IMR-90 (cell line): ENCODE measurements around the gene ARMC9. TPM values are rescaled to one million over a fixed set of nuclear protein-coding genes. Genes with fewer than 3 reads are reported as not detected.

Experiments
- ATAC-seq: fragments of 200-7000 bp; cut with Tn5 transposase; 2 replicates; pipeline ENCODE4 v1.9.1; 2020; ENCODE audit warnings: low read depth, mild to moderate bottlenecking, moderate library complexity
- BruUV-seq: library from RNA; stranded (reverse); fragments of 400-500 nt; replicated peaks from 2 replicates; lab custom pipeline; 2021; lab: Mats Ljungman, UMichigan
- CTCF ChIA-PET: fragments of 300-600 bp; formaldehyde crosslinking; extraction: SDS; loops from one replicate; lab custom pipeline; 2021; ENCODE audit warnings: antibody characterized with exemption; lab: Yijun Ruan, JAX
- POLR2A ChIA-PET: fragments of 300-600 bp; sonication (Branson Sonifier 250); formaldehyde crosslinking; loops from one replicate; lab custom pipeline; 2022; ENCODE audit warnings: antibody characterized with exemption; ENCODE audit not compliant: unreplicated experiment; lab: Charles Lee
- DNase-seq: peaks from one replicate; pipeline ENCODE4 v3.0.0; 2013
- H2AFZ ChIP-seq: replicated peaks from 2 replicates; pipeline ENCODE3; 2013; ENCODE audit warnings: low read length, mild to moderate bottlenecking; ENCODE audit not compliant: poor library complexity
- H2AK5ac ChIP-seq: 2 replicates; pipeline ENCODE4 v1.6.1; 2013; ENCODE audit warnings: low read depth, low read length, inconsistent platforms
- H2AK9ac ChIP-seq: replicated peaks from 2 replicates; pipeline ENCODE3; 2013; ENCODE audit warnings: mild to moderate bottlenecking, low read depth, low read length, moderate library complexity; ENCODE audit not compliant: poor library complexity
- H2BK120ac ChIP-seq: 2 replicates; pipeline ENCODE4 v1.6.1; 2013; ENCODE audit warnings: low read depth, low read length, inconsistent platforms
- H2BK15ac ChIP-seq: 3 replicates; pipeline ENCODE4 v1.6.1; 2013; ENCODE audit warnings: low read depth, low read length, inconsistent platforms
- H2BK20ac ChIP-seq: 2 replicates; pipeline ENCODE4 v1.6.1; 2013; ENCODE audit warnings: low read depth, mild to moderate bottlenecking, inconsistent platforms, low read length, moderate library complexity
- H2BK5ac ChIP-seq: 2 replicates; pipeline ENCODE4 v1.6.1; 2013; ENCODE audit warnings: mild to moderate bottlenecking, low read depth, low read length, inconsistent platforms; ENCODE audit not compliant: poor library complexity, severe bottlenecking
- H3K14ac ChIP-seq: replicated peaks from 2 replicates; pipeline ENCODE4 v1.6.1; 2013; ENCODE audit warnings: low read depth, low read length, inconsistent platforms
- H3K18ac ChIP-seq: 2 replicates; pipeline ENCODE4 v1.6.1; 2013; ENCODE audit warnings: low read depth, low read length, control low read depth
- H3K23ac ChIP-seq: 2 replicates; pipeline ENCODE4 v1.6.1; 2013; ENCODE audit warnings: low read depth, low read length, inconsistent platforms
- H3K27ac ChIP-seq: 2 replicates; pipeline ENCODE4 v1.5.1; 2013; ENCODE audit warnings: mild to moderate bottlenecking, control low read depth, low read length; ENCODE audit not compliant: insufficient read depth
- H3K27me3 ChIP-seq: 2 replicates; pipeline ENCODE4 v1.6.1; 2013; ENCODE audit warnings: low read length; ENCODE audit not compliant: control insufficient read depth, insufficient read depth
- H3K36me3 ChIP-seq: 2 replicates; pipeline ENCODE4 v1.6.1; 2013; ENCODE audit warnings: low read length, mixed read lengths; ENCODE audit not compliant: control insufficient read depth, insufficient read depth
- H3K4ac ChIP-seq: 2 replicates; pipeline ENCODE4 v1.6.1; 2013; ENCODE audit warnings: low read depth, low read length, inconsistent platforms
- H3K4me1 ChIP-seq: 2 replicates; pipeline ENCODE4 v1.6.1; 2013; ENCODE audit warnings: low read length, mixed read lengths; ENCODE audit not compliant: control insufficient read depth, insufficient read depth
- H3K4me2 ChIP-seq: 2 replicates; pipeline ENCODE4 v1.6.1; 2013; ENCODE audit warnings: low read depth, mild to moderate bottlenecking, control low read depth, low read length, moderate library complexity
- H3K4me3 ChIP-seq: 2 replicates; pipeline ENCODE4 v1.5.1; 2013; ENCODE audit warnings: low read depth, mild to moderate bottlenecking, control low read depth, low read length, moderate library complexity; ENCODE audit not compliant: insufficient read depth
- H3K56ac ChIP-seq: 2 replicates; pipeline ENCODE4 v1.6.1; 2013; ENCODE audit warnings: low read length, inconsistent platforms; ENCODE audit not compliant: insufficient read depth; ENCODE audit errors: extremely low read depth
- H3K79me1 ChIP-seq, 2 experiments: 2 replicates each; pipeline ENCODE4 v1.6.1; 2013; ENCODE audit warnings: low read length in 2 of 2, inconsistent platforms in 1 of 2, low read depth in 1 of 2
- H3K9ac ChIP-seq: 2 replicates; pipeline ENCODE4 v1.6.1; 2013; ENCODE audit warnings: low read depth, low read length, control low read depth
- H3K9me1 ChIP-seq: 2 replicates; pipeline ENCODE4 v1.6.1; 2013; ENCODE audit warnings: low read length, inconsistent platforms; ENCODE audit not compliant: insufficient read depth
- H3K9me3 ChIP-seq: 2 replicates; pipeline ENCODE4 v1.6.1; 2013; ENCODE audit warnings: low read length; ENCODE audit not compliant: control insufficient read depth, insufficient read depth
- H4K20me1 ChIP-seq: 2 replicates; pipeline ENCODE4 v1.6.1; 2013; ENCODE audit warnings: low read length, inconsistent platforms; ENCODE audit not compliant: insufficient read depth
- H4K5ac ChIP-seq: 2 replicates; pipeline ENCODE4 v1.6.1; 2013; ENCODE audit warnings: mild to moderate bottlenecking, low read depth, low read length, control low read depth
- H4K8ac ChIP-seq, 2 experiments: 2 replicates each; pipeline ENCODE4 v1.6.1; 2013; ENCODE audit warnings: low read depth in 2 of 2, low read length in 2 of 2, control low read depth in 1 of 2, inconsistent platforms in 1 of 2
- H4K91ac ChIP-seq: 2 replicates; pipeline ENCODE4 v1.6.1; 2013; ENCODE audit warnings: low read depth, low read length, inconsistent platforms; ENCODE audit not compliant: insufficient read depth
- BHLHE40 ChIP-seq: fragments of 150-350 bp; IDR thresholded peaks from 2 replicates; pipeline ENCODE4 v1.6.1; 2016; ENCODE audit warnings: mild to moderate bottlenecking, low read depth, low read length
- CEBPB ChIP-seq: IDR thresholded peaks from 2 replicates; pipeline ENCODE4 v1.6.1; 2012; ENCODE audit warnings: low read depth, low read length, improper control_type of control experiment
- CHD1 ChIP-seq: IDR thresholded peaks from 2 replicates; pipeline ENCODE4 v1.6.1; 2012; ENCODE audit warnings: low read depth, low read length, improper control_type of control experiment
- FOS ChIP-seq: fragments of 150-350 bp; IDR thresholded peaks from 2 replicates; pipeline ENCODE4 v1.6.1; 2016; ENCODE audit warnings: low read depth, low read length
- MAFK ChIP-seq: IDR thresholded peaks from 2 replicates; pipeline ENCODE4 v1.6.1; 2012; ENCODE audit warnings: low read depth, low read length, improper control_type of control experiment
- MAZ ChIP-seq: IDR thresholded peaks from 2 replicates; pipeline ENCODE4 v1.6.1; 2012; ENCODE audit warnings: low read depth, mild to moderate bottlenecking, low read length, improper control_type of control experiment, moderate library complexity, borderline replicate concordance
- MXI1 ChIP-seq: IDR thresholded peaks from 2 replicates; pipeline ENCODE4 v1.6.1; 2012; ENCODE audit warnings: low read depth, mild to moderate bottlenecking, low read length, moderate library complexity, borderline replicate concordance
- NFE2L2 ChIP-seq: fragments of 150-350 bp; IDR thresholded peaks from 2 replicates; pipeline ENCODE4 v1.6.1; 2016; ENCODE audit warnings: low read depth, mild to moderate bottlenecking, low read length
- POLR2A ChIP-seq: IDR thresholded peaks from 2 replicates; pipeline ENCODE4 v1.6.1; 2012; ENCODE audit warnings: mild to moderate bottlenecking, low read depth, low read length
- RAD21 ChIP-seq: IDR thresholded peaks from 2 replicates; pipeline ENCODE4 v1.6.1; 2012; ENCODE audit warnings: low read length, improper control_type of control experiment
- RCOR1 ChIP-seq: IDR thresholded peaks from 2 replicates; pipeline ENCODE4 v1.6.1; 2012; ENCODE audit warnings: mild to moderate bottlenecking, low read length, improper control_type of control experiment; ENCODE audit not compliant: insufficient replicate concordance
- RFX5 ChIP-seq: IDR thresholded peaks from 2 replicates; pipeline ENCODE4 v1.8.0; 2012; ENCODE audit warnings: low read depth, mild to moderate bottlenecking, low read length, moderate library complexity
- SMC3 ChIP-seq: fragments of 150-350 bp; IDR thresholded peaks from 2 replicates; pipeline ENCODE4 v1.6.1; 2016; ENCODE audit warnings: low read depth, mild to moderate bottlenecking, antibody characterized with exemption, low read length, moderate library complexity
- WGBS, 2 experiments: methylation state at CpG; one replicate each; pipeline versions ENCODE4 v1.1.5 to v1.1.7; 2013; ENCODE audit warnings: missing lambda C conversion rate in 2 of 2; ENCODE audit not compliant: insufficient read length in 1 of 2; ENCODE audit errors: extremely low coverage in 2 of 2; 5-methylcytosine and 5-hydroxymethylcytosine counted together
- dilution Hi-C: fragments of 300-500 bp; cut with HindIII; formaldehyde crosslinking; loops from one replicate; pipeline ENCODE4 v1.14.3; 2018; ENCODE audit warnings: low sequenced_read_pairs; ENCODE audit not compliant: unreplicated experiment
- in situ Hi-C: fragments of 300-500 bp; cut with MboI; formaldehyde crosslinking; loops from 3 replicates; pipeline ENCODE4 v1.14.3; 2019; ENCODE audit warnings: low sequenced_read_pairs, inconsistent platforms, mixed read lengths
- intact Hi-C: fragments of 100-400 bp; cut with micrococcal nuclease; formaldehyde crosslinking; loops from 2 replicates; pipeline ENCODE4 v1.10.0; 2022
- polyA plus RNA-seq, 3 experiments: library from polyadenylated mRNA; depleted of rRNA; stranded (reverse); fragments of >200 nt; gene quantifications; 2 replicates each; pipeline ENCODE4 v1.2.3, GENCODE V29; 2012; ENCODE audit warnings: low replicate concordance in 1 of 3
- total RNA-seq: library from RNA; depleted of rRNA; stranded (reverse); fragments of >200 nt; gene quantifications from 2 replicates; pipeline ENCODE4 v1.2.3, GENCODE V29; 2012
- TF ChIP-seq, protein P1 (sequence below): fragments of 150-350 bp; IDR thresholded peaks from 2 replicates; pipeline ENCODE4 v1.6.1; 2016; ENCODE audit warnings: low read depth, mild to moderate bottlenecking, low read length, moderate library complexity, borderline replicate concordance
- TF ChIP-seq, protein P2 (sequence below): conservative IDR thresholded peaks from 2 replicates; pipeline ENCODE4 v1.5.1; 2012; ENCODE audit warnings: mild to moderate bottlenecking, low read depth, low read length, improper control_type of control experiment
- TF ChIP-seq, protein P3 (sequence below): fragments of 150-350 bp; IDR thresholded peaks from 2 replicates; pipeline ENCODE4 v1.6.1; 2017; ENCODE audit warnings: mild to moderate bottlenecking, antibody characterized with exemption, low read length, low read depth

The ARMC9 gene
- total and polyA plus RNA-seq, 2 of the 4 experiments (the other 2 are of a cell fraction) = 36.0 to 46.6 TPM

DNA sequence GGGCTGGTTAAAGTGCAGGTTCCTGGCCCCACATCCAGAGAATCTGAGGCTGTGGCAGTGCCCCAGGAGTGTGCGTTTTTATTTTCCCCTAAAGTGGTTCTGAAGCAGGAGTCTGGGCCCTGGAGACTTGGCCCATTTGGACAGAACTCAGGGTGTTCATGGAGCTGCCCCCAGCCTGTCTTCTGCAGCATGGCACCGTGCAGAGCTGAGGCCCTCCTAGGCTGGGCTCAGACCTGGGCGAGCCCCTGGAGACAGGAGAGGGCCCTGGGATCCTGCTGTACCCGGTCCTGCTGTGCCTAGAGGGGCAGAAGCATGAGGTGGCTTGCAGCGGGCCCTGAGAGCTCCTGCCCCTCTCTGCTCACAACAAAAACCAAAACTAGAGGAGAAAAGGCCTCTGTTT, 138.3 kb downstream of the ARMC9 start:
- Histone ChIP-seq H3K4me3 (no peak overlapping the region), H4K20me1 (no peaks in the 10 kb centered on the region), H3K27ac (no peak overlapping the region), H4K5ac (no peak overlapping the region), H2AK9ac (no peak overlapping the region), H4K8ac (no peak overlapping the region), H3K27me3 (no peaks in the 10 kb centered on the region), H3K36me3 (peaks cover 35% of the 10 kb centered on the region), H2BK20ac (no peak overlapping the region), H3K79me1 (peaks cover 0 to 6% of the 10 kb centered on the region in 2 experiments; a peak in 1 of 4 replicates), H2BK15ac (no peak overlapping the region), H3K9ac (no peak overlapping the region), H2BK5ac (no peak overlapping the region), H3K56ac (no peak overlapping the region), H3K9me3 (no peaks in the 10 kb centered on the region), H2BK120ac (no peak overlapping the region), H3K9me1 (peaks cover 16% of the 10 kb centered on the region), H3K4me1 (no peaks in the 10 kb centered on the region), H3K4ac (no peak overlapping the region), H3K18ac (no peak overlapping the region), H2AK5ac (no peak overlapping the region), H3K4me2 (no peak overlapping the region), H4K91ac (no peak overlapping the region), H2AFZ (no peak overlapping the region), H3K23ac (no peak overlapping the region), H3K14ac (no peak overlapping the region)
- ChIA-PET CTCF (no interaction called here), POLR2A (interaction anchor here (0.6 kb wide), 2 partner anchors 18 to 96 kb away, joined by 5 to 12 read pairs; no protein-coding TSS in a partner anchor)
- no peak for TF ChIP-seq FOS
- no peak for TF ChIP-seq MXI1
- TF ChIP-seq CHD1 = no peak
- TF ChIP-seq CEBPB = no peak
- TF ChIP-seq RAD21 = no peak
- TF ChIP-seq NFE2L2 = no peak
- TF ChIP-seq MAFK = no peak
- TF ChIP-seq, protein P1, sequence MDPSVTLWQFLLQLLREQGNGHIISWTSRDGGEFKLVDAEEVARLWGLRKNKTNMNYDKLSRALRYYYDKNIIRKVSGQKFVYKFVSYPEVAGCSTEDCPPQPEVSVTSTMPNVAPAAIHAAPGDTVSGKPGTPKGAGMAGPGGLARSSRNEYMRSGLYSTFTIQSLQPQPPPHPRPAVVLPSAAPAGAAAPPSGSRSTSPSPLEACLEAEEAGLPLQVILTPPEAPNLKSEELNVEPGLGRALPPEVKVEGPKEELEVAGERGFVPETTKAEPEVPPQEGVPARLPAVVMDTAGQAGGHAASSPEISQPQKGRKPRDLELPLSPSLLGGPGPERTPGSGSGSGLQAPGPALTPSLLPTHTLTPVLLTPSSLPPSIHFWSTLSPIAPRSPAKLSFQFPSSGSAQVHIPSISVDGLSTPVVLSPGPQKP = no peak
- TF ChIP-seq, protein P2, sequence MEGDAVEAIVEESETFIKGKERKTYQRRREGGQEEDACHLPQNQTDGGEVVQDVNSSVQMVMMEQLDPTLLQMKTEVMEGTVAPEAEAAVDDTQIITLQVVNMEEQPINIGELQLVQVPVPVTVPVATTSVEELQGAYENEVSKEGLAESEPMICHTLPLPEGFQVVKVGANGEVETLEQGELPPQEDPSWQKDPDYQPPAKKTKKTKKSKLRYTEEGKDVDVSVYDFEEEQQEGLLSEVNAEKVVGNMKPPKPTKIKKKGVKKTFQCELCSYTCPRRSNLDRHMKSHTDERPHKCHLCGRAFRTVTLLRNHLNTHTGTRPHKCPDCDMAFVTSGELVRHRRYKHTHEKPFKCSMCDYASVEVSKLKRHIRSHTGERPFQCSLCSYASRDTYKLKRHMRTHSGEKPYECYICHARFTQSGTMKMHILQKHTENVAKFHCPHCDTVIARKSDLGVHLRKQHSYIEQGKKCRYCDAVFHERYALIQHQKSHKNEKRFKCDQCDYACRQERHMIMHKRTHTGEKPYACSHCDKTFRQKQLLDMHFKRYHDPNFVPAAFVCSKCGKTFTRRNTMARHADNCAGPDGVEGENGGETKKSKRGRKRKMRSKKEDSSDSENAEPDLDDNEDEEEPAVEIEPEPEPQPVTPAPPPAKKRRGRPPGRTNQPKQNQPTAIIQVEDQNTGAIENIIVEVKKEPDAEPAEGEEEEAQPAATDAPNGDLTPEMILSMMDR = no peak
- TF ChIP-seq RCOR1 = no peak
- no peak for TF ChIP-seq MAZ
- TF ChIP-seq RFX5 = no peak
- TF ChIP-seq POLR2A = no peak
- TF ChIP-seq BHLHE40 = no peak
- no peak for TF ChIP-seq SMC3
- TF ChIP-seq, protein P3, sequence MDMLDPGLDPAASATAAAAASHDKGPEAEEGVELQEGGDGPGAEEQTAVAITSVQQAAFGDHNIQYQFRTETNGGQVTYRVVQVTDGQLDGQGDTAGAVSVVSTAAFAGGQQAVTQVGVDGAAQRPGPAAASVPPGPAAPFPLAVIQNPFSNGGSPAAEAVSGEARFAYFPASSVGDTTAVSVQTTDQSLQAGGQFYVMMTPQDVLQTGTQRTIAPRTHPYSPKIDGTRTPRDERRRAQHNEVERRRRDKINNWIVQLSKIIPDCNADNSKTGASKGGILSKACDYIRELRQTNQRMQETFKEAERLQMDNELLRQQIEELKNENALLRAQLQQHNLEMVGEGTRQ = no peak
- 100% methylated on average over 1 of the region's 5 CpGs; no CpG with 5 or more reads in 1 of the 2 experiments for WGBS, 2 experiments
- DNase-seq (no peak), ATAC-seq (no peak)
- intact Hi-C loops (no loop called here), in situ Hi-C loops (no loop called here), dilution Hi-C loops (no loop called here)
- BruUV-seq = no TSS peak
